AG08396 (cell line): Measurements from ENCODE around the gene SNAP23.

Source experiments
- DNase-seq: peaks from one replicate; pipeline ENCODE4 v3.0.0; 2012; ENCODE audit warnings: low spot score, mixed read lengths

The SNAP23 gene

GRCh38 chr15:42575188-42576039, 80.0 kb downstream of the SNAP23 start, which contains the start of gene STARD9:
TSS of gene STARD9 (plus strand) at chr15:42575606. CDS start at chr15:42575716, 110 bp downstream.
- DNase-seq: peak; percentile 98

GRCh38 chr15:42576040-42576594, 80.7 kb downstream of the SNAP23 start:
- no peak for DNase-seq

GRCh38 chr15:42576776-42577175, 81.3 kb downstream of the SNAP23 start:
- no peak for DNase-seq

- DNase-seq: peak; percentile 65
These were observed 82.1 kb downstream of the SNAP23 start for GRCh38 chr15:42577514-42578031.

GRCh38 chr15:42578984-42579537, 83.6 kb downstream of the SNAP23 start:
- DNase-seq: no peak

- DNase-seq: peak; percentile 78
These were observed 85.9 kb downstream of the SNAP23 start for GRCh38 chr15:42581272-42581730.
